ENCODE data around the gene CPZ.
"Not testable (repeated sequence)": the region's sequence is repeated elsewhere in the genome, so short reads cannot be mapped to it uniquely, and the experiment has no call there.

CPZ gene

DNA sequence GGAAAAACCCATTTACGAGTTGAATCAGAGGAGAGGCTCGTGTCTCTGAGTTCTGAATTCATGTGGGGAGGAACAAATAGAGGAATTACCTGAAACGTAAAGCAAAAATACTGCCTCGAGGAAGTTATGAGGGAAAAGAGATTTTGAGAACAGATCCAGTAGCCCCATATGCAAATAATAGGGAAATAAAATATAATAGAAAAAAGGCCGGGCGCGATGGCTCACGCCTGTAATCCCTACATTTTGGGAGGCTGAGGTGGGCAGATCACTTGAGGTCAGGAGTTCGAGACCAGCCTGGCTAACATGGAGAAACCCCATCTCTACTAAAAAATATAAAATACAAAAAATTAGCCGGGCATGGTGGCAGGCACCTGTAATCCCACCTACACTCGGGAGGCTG is 42.2 kb downstream of the CPZ start:
- H3K4me1 ChIP-seq; H3K4me3 ChIP-seq (ENCODE audit: low read depth, low read length); H3K9me3 ChIP-seq; H3K36me3 ChIP-seq; H3K27me3 ChIP-seq: not testable (repeated sequence)
- peak; percentile 0 for DNase-seq

DNA sequence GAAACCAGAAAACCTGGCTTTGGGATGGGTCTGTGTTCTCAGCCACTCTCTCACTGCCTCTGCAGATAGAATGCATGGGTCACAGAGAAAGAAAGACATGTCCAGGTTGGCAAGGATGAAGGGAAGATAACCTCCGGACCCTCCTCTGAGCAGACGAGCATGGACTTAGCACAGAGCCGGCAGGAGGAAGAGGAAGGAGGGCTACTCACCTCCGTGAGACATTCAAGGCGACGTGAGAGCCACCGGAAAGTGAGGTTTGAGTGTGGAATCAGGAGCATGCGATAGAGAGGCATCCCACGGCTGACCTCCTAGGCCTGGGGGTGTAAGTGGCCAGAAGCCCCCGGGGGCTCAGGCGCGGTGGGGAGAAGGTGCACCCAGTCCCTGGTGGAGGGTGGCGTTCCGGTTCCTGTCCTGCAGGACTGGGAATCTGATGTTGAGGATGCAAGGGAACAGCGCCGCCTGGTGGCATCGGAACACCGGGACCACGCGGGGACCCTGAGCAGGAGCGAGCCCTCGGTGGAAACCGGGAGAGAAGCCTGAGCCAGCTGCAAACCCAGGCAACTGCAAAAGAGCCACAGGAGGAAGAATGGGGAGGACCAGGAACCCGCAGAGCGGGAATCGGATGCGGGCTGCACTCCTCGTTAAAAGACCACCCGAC is 43.5 kb downstream of the CPZ start:
- H3K4me1 ChIP-seq; DNase-seq; H3K27me3 ChIP-seq; H3K4me3 ChIP-seq (ENCODE audit: low read depth, low read length); H3K36me3 ChIP-seq; H3K9me3 ChIP-seq: not testable (repeated sequence)

DNA sequence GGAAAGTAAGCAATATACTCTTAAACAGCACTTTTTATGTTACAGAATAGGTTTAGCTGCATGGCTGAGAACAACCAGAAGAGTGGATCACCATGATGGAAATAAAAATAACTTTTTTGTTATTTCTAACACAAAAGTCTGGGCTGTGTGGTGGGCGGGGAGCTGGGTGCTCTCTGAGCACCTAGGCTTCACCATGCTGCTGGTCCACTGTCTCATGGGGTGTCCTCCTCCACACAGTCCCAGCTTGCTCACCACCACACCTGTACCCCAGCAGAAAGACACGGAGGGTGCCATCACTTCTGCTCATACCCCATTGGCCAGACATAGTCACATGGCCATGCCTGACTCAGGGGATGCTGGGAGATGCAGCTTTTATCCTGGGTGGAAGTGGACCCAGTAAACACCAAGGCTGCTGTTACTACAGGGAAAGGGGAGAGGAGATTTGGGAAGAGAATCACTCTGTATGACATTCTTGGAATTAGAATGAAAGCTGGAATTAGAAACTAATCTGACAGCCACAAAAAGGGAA is 45.0 kb downstream of the CPZ start:
- TF ChIP-seq, protein P1, sequence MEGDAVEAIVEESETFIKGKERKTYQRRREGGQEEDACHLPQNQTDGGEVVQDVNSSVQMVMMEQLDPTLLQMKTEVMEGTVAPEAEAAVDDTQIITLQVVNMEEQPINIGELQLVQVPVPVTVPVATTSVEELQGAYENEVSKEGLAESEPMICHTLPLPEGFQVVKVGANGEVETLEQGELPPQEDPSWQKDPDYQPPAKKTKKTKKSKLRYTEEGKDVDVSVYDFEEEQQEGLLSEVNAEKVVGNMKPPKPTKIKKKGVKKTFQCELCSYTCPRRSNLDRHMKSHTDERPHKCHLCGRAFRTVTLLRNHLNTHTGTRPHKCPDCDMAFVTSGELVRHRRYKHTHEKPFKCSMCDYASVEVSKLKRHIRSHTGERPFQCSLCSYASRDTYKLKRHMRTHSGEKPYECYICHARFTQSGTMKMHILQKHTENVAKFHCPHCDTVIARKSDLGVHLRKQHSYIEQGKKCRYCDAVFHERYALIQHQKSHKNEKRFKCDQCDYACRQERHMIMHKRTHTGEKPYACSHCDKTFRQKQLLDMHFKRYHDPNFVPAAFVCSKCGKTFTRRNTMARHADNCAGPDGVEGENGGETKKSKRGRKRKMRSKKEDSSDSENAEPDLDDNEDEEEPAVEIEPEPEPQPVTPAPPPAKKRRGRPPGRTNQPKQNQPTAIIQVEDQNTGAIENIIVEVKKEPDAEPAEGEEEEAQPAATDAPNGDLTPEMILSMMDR (IDR thresholded peaks at IDR 0.05; ENCODE audit: low read depth, low read length), result no peak
- H3K4me3 ChIP-seq (ENCODE audit: low read depth, low read length), result no peak overlapping the region
- H3K9me3 ChIP-seq, result no peaks in the 10 kb centered on the region
- no peaks in the 10 kb centered on the region for H3K4me1 ChIP-seq
- no peaks in the 10 kb centered on the region for H3K27me3 ChIP-seq
- no peaks in the 10 kb centered on the region for H3K36me3 ChIP-seq
- DNase-seq, result peak; percentile 5

DNA sequence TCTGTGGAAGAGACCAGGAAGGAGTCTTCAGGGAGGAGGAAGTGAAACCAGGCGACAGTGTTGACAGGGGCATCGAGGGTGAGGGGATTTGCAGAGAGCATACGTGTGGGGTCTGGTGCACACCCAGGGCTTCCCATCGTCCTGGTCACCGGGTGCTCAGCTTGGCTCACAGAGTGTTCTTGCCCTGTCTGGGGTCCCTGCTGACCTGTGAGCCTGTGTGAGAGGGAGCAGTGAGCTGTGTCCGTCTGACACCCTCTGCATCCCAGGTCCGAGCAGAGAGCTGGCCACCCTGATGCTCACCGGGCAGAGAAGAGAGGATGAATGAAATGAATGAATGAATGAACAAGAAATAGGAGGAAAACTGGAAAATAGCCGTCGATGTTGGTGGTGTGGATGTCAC is 46.5 kb downstream of the CPZ start:
- TF ChIP-seq, protein P1 (IDR thresholded peaks at IDR 0.05; ENCODE audit: low read depth, low read length), result no peak
- no peaks in the 10 kb centered on the region for H3K27me3 ChIP-seq
- no peak for DNase-seq

DNA sequence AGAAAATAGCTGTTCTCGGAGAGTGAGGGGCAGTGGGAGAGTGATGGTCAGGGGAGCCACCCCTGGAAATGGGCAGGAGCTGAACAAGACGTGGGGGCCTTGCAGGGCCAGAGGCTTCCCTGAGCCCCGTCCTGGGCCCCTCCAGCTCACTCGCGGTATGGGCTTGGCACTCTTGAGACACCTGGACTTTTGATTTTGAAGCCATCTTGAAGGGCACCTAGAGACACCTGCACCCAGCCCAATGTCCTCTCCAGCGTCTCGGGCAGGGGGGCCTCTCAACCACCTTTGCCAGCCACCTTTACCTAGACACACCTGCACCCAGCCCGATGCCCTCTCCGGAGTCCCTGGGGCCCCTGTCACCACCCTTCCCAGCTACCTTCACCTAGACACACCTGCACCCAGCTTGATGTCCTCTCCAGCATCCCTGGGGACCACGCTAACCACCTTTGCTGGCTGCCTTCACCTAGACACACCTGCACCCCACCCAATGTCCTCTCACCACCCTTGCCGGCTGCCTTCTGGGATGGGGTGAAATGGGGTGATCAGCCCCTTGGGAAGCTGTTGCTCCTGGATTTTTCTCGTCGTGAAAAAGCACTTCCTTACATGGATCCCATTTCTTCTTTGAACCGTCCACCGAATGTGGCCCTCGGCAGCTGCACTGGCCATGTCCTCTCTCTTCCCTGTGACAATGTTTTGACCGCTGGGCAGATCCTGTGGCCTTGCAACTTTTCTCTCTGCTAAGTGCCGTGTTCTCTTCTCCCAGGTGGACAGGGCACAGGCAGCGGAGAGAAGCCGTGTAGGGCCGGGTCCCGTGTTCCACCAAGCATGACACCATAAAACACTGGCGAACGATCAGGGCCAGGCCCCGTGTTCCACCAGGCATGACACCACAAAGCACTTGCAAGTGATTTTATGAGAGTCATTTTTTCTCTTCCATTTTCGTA is 47.5 kb downstream of the CPZ start:
- DNase-seq, result no peak
- H3K4me3 ChIP-seq (ENCODE audit: low read depth, low read length), result no peak overlapping the region
- H3K4me1 ChIP-seq, result no peaks in the 10 kb centered on the region
- no peaks in the 10 kb centered on the region for H3K27me3 ChIP-seq
- no peaks in the 10 kb centered on the region for H3K36me3 ChIP-seq
- H3K9me3 ChIP-seq, result no peaks in the 10 kb centered on the region
- TF ChIP-seq, protein P1 (IDR thresholded peaks at IDR 0.05; ENCODE audit: low read depth, low read length), result no peak

More for the DNA sequence above, 46.5 kb downstream of the CPZ start:
- H3K36me3 ChIP-seq, result no peaks in the 10 kb centered on the region
- H3K9me3 ChIP-seq, result no peaks in the 10 kb centered on the region
- H3K4me3 ChIP-seq (ENCODE audit: low read depth, low read length), result no peak overlapping the region
- no peaks in the 10 kb centered on the region for H3K4me1 ChIP-seq

DNA sequence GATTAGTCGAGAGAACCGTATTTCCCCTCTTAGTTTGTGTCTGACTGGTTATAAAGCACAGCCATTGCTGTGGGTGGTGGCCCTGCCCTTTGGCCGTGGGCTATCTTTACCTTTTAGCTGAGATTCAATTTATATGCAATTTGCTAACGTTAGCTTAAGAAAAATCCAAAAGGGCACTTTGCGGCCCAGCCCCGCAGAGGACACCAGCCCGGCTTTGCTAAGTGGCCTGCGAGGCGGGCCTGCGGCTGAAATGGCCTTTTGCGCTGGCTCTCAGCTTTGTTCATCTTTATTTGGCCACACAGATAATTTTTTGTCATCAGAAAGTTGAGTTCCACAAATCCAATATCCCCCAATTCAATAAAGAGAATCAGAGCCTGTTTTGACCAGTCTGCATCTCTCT is 48.3 kb downstream of the CPZ start:
- TF ChIP-seq, protein P1 (IDR thresholded peaks at IDR 0.05; ENCODE audit: low read depth, low read length), result no peak
- no peaks in the 10 kb centered on the region for H3K27me3 ChIP-seq
- DNase-seq, result no peak

DNA sequence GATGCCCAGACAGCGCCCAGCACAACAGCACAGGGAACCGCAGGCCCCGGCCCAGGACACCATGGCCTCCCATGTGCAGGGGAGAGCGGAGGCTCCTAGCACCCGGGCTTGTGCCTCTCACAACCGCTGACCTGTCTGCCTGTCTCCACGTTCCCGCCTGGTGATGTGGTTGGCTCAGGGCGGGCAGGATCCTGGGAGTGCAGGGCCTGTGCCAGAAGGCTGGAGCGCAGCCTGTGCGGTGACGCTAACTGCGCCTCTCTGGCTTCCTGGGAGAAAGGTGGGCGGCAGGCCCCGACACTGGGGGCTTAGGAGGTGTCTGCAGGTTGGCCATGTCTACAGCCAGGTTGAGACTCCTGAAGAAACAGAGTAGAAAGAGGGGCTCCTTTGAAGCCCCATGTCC is 48.7 kb downstream of the CPZ start:
- Histone ChIP-seq H3K27me3 (no peaks in the 10 kb centered on the region), H3K9me3 (no peaks in the 10 kb centered on the region), H3K4me3 (ENCODE audit: low read depth, low read length) (no peak overlapping the region), H3K4me1 (no peaks in the 10 kb centered on the region), H3K36me3 (no peaks in the 10 kb centered on the region)
- DNase-seq, result no peak
- TF ChIP-seq, protein P1 (IDR thresholded peaks at IDR 0.05; ENCODE audit: low read depth, low read length), result no peak

More for the DNA sequence above, 48.3 kb downstream of the CPZ start:
- H3K4me3 ChIP-seq (ENCODE audit: low read depth, low read length), result no peak overlapping the region
- no peaks in the 10 kb centered on the region for H3K36me3 ChIP-seq
- H3K4me1 ChIP-seq, result no peaks in the 10 kb centered on the region
- H3K9me3 ChIP-seq, result no peaks in the 10 kb centered on the region

Measured in BE2C (cell line).